GM12878 (cell line): Measurements from ENCODE around the gene SMG6. TPM values are rescaled to one million over a fixed set of nuclear protein-coding genes. Genes with fewer than 3 reads are reported as not detected.

Experiments used
- ATAC-seq: fragments of 200-7000 bp; cut with Tn5 transposase; 3 replicates; pipeline ENCODE4 v1.9.1; 2020; ENCODE audit warnings: mild to moderate bottlenecking, moderate library complexity
- BruUV-seq: library from RNA; stranded (reverse); fragments of 400-500 nt; replicated peaks from 2 replicates; lab custom pipeline; 2021; lab: Mats Ljungman, UMichigan
- CTCF ChIA-PET: fragments of 300-600 bp; sonication (Branson Sonifier 250); formaldehyde crosslinking; extraction: SDS; loops from one replicate; lab custom pipeline; 2021; ENCODE audit warnings: inconsistent platforms; lab: Yijun Ruan, JAX
- POLR2A ChIA-PET: fragments of 350-600 bp; formaldehyde crosslinking; extraction: SDS; loops from one replicate; lab custom pipeline; 2021; ENCODE audit warnings: inconsistent platforms; lab: Charles Lee
- RAD21 ChIA-PET: fragments of 300-600 bp; sonication (Branson Sonifier 250); formaldehyde crosslinking; loops from one replicate; lab custom pipeline; 2023; ENCODE audit warnings: antibody characterized with exemption; ENCODE audit not compliant: unreplicated experiment; lab: Charles Lee
- SMC1A ChIA-PET: fragments of 300-600 bp; sonication (Branson Sonifier 250); formaldehyde crosslinking; loops from one replicate; lab custom pipeline; 2023; ENCODE audit not compliant: unreplicated experiment, uncharacterized antibody; lab: Charles Lee
- DNase-seq: peaks from one replicate; pipeline ENCODE4 v3.0.0-alpha.2; 2011; ENCODE audit warnings: low read depth, low spot score
- FAIRE-seq: peaks from 3 replicates; lab custom pipeline; 2011; peaks lifted over from hg19 to GRCh38; lab: Jason Lieb, UNC
- H2AFZ ChIP-seq: 2 replicates; pipeline ENCODE4 v1.6.0; 2011; ENCODE audit warnings: low read depth, low read length, control low read depth; ENCODE audit not compliant: control insufficient read depth
- H3K27ac ChIP-seq: 2 replicates; pipeline ENCODE4 v1.5.1; 2011; ENCODE audit warnings: control low read depth; ENCODE audit not compliant: control insufficient read depth, insufficient read depth
- H3K27me3 ChIP-seq, 2 experiments: replicated peaks in 1 of 2; 2 replicates each; pipeline versions ENCODE4 v1.6.0 to v1.6.1; 2011; ENCODE audit warnings: low read length in 1 of 2; ENCODE audit not compliant: control insufficient read depth in 2 of 2, insufficient read depth in 2 of 2
- H3K36me3 ChIP-seq, 2 experiments: 2 replicates each; pipeline ENCODE4 v1.5.1; 2011; ENCODE audit warnings: low read length in 1 of 2; ENCODE audit not compliant: control insufficient read depth in 2 of 2, insufficient read depth in 2 of 2
- H3K4me1 ChIP-seq: 2 replicates; pipeline ENCODE4 v1.6.1; 2011; ENCODE audit warnings: mild to moderate bottlenecking, low read length, moderate library complexity, mixed read lengths; ENCODE audit not compliant: control insufficient read depth, insufficient read depth
- H3K4me2 ChIP-seq: 2 replicates; pipeline ENCODE4 v1.6.0; 2011; ENCODE audit warnings: control low read depth; ENCODE audit not compliant: control insufficient read depth, insufficient read depth
- H3K4me3 ChIP-seq: fragments of 200-600 bp; sonication (generic); 2 replicates; pipeline ENCODE4 v1.5.1; 2016
- H3K79me2 ChIP-seq: 2 replicates; pipeline ENCODE4 v1.6.0; 2011; ENCODE audit warnings: low read length; ENCODE audit not compliant: control insufficient read depth, insufficient read depth
- H3K9ac ChIP-seq: 2 replicates; pipeline ENCODE4 v1.8.0; 2011; ENCODE audit warnings: low read length, control low read depth, mixed read lengths; ENCODE audit not compliant: control insufficient read depth, insufficient read depth
- H3K9me3 ChIP-seq: replicated peaks from 3 replicates; pipeline ENCODE4 v1.5.1; 2011; ENCODE audit warnings: mild to moderate bottlenecking, low read length; ENCODE audit not compliant: control insufficient read depth, insufficient read depth
- H4K20me1 ChIP-seq: 2 replicates; pipeline ENCODE4 v1.6.0; 2011; ENCODE audit not compliant: control insufficient read depth, insufficient read depth
- ATF7 ChIP-seq: fragments of 450-650 bp; IDR thresholded peaks from 2 replicates; pipeline ENCODE4 v1.6.1; 2016; ENCODE audit warnings: low read depth, mild to moderate bottlenecking
- BACH1 ChIP-seq: fragments of 450-650 bp; IDR thresholded peaks from 2 replicates; pipeline ENCODE4 v1.6.1; 2017; ENCODE audit warnings: mild to moderate bottlenecking, borderline replicate concordance
- CBFB ChIP-seq: IDR thresholded peaks from 2 replicates; pipeline ENCODE4 v1.6.1; 2016; ENCODE audit warnings: antibody characterized with exemption, low read depth
- CEBPB ChIP-seq, 2 experiments: fragments of 150-350 bp in 1 of 2; IDR thresholded peaks; 2 replicates each; pipeline ENCODE4 v1.6.1; 2012 to 2014; ENCODE audit warnings: low read depth in 2 of 2, low read length in 2 of 2, borderline replicate concordance in 1 of 2, inconsistent platforms in 1 of 2
- HDAC6 ChIP-seq: fragments of 200-600 bp; sonication (generic); IDR thresholded peaks from one replicate; pipeline ENCODE4 v1.8.0; 2017; ENCODE audit warnings: antibody characterized with exemption; ENCODE audit not compliant: unreplicated experiment
- HDGF ChIP-seq: fragments of 450-650 bp; IDR thresholded peaks from 2 replicates; pipeline ENCODE4 v1.6.1; 2016; ENCODE audit warnings: antibody characterized with exemption
- MEF2A ChIP-seq: IDR thresholded peaks from 2 replicates; pipeline ENCODE4 v1.6.1; 2011; ENCODE audit warnings: low read depth, mild to moderate bottlenecking, low read length, moderate library complexity; ENCODE audit not compliant: insufficient read depth
- MEF2B ChIP-seq: fragments of 450-650 bp; IDR thresholded peaks from 2 replicates; pipeline ENCODE4 v1.6.1; 2018; ENCODE audit warnings: mild to moderate bottlenecking, moderate library complexity; ENCODE audit not compliant: partially characterized antibody, poor library complexity, severe bottlenecking
- NFXL1 ChIP-seq: fragments of 450-650 bp; IDR thresholded peaks from 2 replicates; pipeline ENCODE4 v1.6.1; 2017; ENCODE audit warnings: antibody characterized with exemption, mild to moderate bottlenecking, borderline replicate concordance
- NFYA ChIP-seq: IDR thresholded peaks from 2 replicates; pipeline ENCODE4 v1.6.1; 2011; ENCODE audit warnings: low read depth, mild to moderate bottlenecking, low read length, improper control_type of control experiment, borderline replicate concordance
- NR2F1 ChIP-seq: fragments of 450-650 bp; conservative IDR thresholded peaks from 2 replicates; pipeline ENCODE4 v1.6.1; 2017; ENCODE audit warnings: mild to moderate bottlenecking
- PKNOX1 ChIP-seq: fragments of 450-650 bp; IDR thresholded peaks from 2 replicates; pipeline ENCODE4 v1.6.1; 2016; ENCODE audit warnings: mild to moderate bottlenecking
- POLR2A ChIP-seq: IDR thresholded peaks from 2 replicates; pipeline ENCODE4 v1.6.1; 2011; ENCODE audit warnings: low read depth, mild to moderate bottlenecking, low read length
- POLR2AphosphoS2 ChIP-seq: IDR thresholded peaks from 2 replicates; pipeline ENCODE4 v1.6.1; 2011; ENCODE audit warnings: low read depth, mild to moderate bottlenecking, low read length, improper control_type of control experiment, moderate library complexity
- POLR2AphosphoS5 ChIP-seq: IDR thresholded peaks from 2 replicates; pipeline ENCODE4 v1.6.1; 2011; ENCODE audit warnings: mild to moderate bottlenecking, low read length, inconsistent platforms
- SIX5 ChIP-seq: IDR thresholded peaks from 2 replicates; pipeline ENCODE4 v1.6.1; 2011; ENCODE audit warnings: mild to moderate bottlenecking, low read depth, low read length, moderate library complexity; ENCODE audit not compliant: severe bottlenecking
- SMAD5 ChIP-seq: IDR thresholded peaks from 2 replicates; pipeline ENCODE4 v1.6.1; 2016; ENCODE audit warnings: antibody characterized with exemption, low read depth
- SMARCA5 ChIP-seq: fragments of 450-650 bp; IDR thresholded peaks from 2 replicates; pipeline ENCODE4 v1.6.1; 2017; ENCODE audit warnings: mild to moderate bottlenecking
- SP1 ChIP-seq: IDR thresholded peaks from one replicate; pipeline ENCODE4 v1.6.1; 2011; ENCODE audit warnings: low read depth, low read length
- TAF1 ChIP-seq: IDR thresholded peaks from 2 replicates; pipeline ENCODE4 v1.6.1; 2011; ENCODE audit warnings: mild to moderate bottlenecking, low read depth, low read length, borderline replicate concordance
- YY1 ChIP-seq: IDR thresholded peaks from 2 replicates; pipeline ENCODE4 v1.6.1; 2011; ENCODE audit warnings: low read depth, mild to moderate bottlenecking, low read length
- ZBED1 ChIP-seq: IDR thresholded peaks from 2 replicates; pipeline ENCODE4 v1.6.1; 2016; ENCODE audit warnings: borderline replicate concordance
- ZNF24 ChIP-seq: fragments of 450-650 bp; IDR thresholded peaks from 2 replicates; pipeline ENCODE4 v1.6.1; 2017; ENCODE audit warnings: antibody characterized with exemption, mild to moderate bottlenecking
- ZSCAN29 ChIP-seq: fragments of 450-650 bp; IDR thresholded peaks from 2 replicates; pipeline ENCODE4 v1.6.1; 2017; ENCODE audit warnings: mild to moderate bottlenecking, moderate library complexity
- WGBS: methylation state at CpG from one replicate; pipeline ENCODE4 v1.1.6; 2016; ENCODE audit warnings: low lambda C conversion rate; ENCODE audit not compliant: insufficient replicate concordance, insufficient coverage; ENCODE audit errors: missing lambda C conversion rate; 5-methylcytosine and 5-hydroxymethylcytosine counted together
- in situ Hi-C: fragments of 300-500 bp; cut with MboI; formaldehyde crosslinking; loops from 9 replicates; pipeline ENCODE4 v1.14.3; 2018; ENCODE audit warnings: mixed read lengths
- intact Hi-C: fragments of 100-400 bp; cut with micrococcal nuclease; formaldehyde crosslinking; loops from one replicate; pipeline ENCODE4 v1.14.2; 2022; ENCODE audit not compliant: unreplicated experiment
- polyA plus RNA-seq, 11 experiments: library from polyadenylated mRNA; depleted of rRNA in 4 of 11; unstranded in 6 of 11; stranded (reverse) in 5 of 11; fragments of >200 nt; fragmentation: Nextera tagmentation in 4 of 11; fragmentation: Illumina TruSeq in 1 of 11; extraction: Ambion mirVana in 4 of 11; extraction: Trizol in 1 of 11; gene quantifications; 1 replicate in 1 of 11; 2 replicates in 10 of 11; pipeline versions ENCODE4 v1.2.1 to v1.2.3, GENCODE V29; 2011 to 2016; ENCODE audit warnings: inconsistent platforms in 2 of 11, missing spikeins in 2 of 11, low read depth in 1 of 11
- total RNA-seq, 4 experiments: library from RNA; depleted of rRNA in 3 of 4; stranded (reverse); fragments of >200 nt in 3 of 4; fragmentation: Illumina TruSeq in 1 of 4; extraction: Trizol in 1 of 4; gene quantifications; 2 replicates each; pipeline versions ENCODE4 v1.2.1 to v1.2.3, GENCODE V29; 2013 to 2021

The SMG6 gene
- total and polyA plus RNA-seq, 10 of the 15 experiments (the other 5 are each of a cell fraction or from before 2014, with no cell fraction given): 0.58 to 28.7 (median 15.7) TPM

GRCh38 chr17:2060681-2061440 is 242.7 kb downstream of the SMG6 start (continued):
- TF ChIP-seq CBFB (0 out of 2 replicates have a peak, but pooled peaks have one; percentile 53), ZBED1 (no peak; the same call in 1 of the 2 replicates), BACH1 (0 out of 2 replicates have a peak, but pooled peaks have one; percentile 36), POLR2AphosphoS2 (0 out of 2 replicates have a peak, but pooled peaks have one; percentile 47)

- Histone ChIP-seq H2AFZ (no peak overlapping the region), H3K79me2 (peaks cover 49% of the 10 kb centered on the region), H3K9me3 (no peaks in the 10 kb centered on the region; the same call in 2 of the 3 replicates), H3K27me3 (no peaks in the 10 kb centered on the region), H3K36me3 (peaks cover 17 to 27% of the 10 kb centered on the region in 2 experiments), H3K4me3 (peak overlapping the region; percentile 95; the same call in 1 of the 2 replicates), H3K4me1 (peaks cover 45% of the 10 kb centered on the region), H4K20me1 (no peaks in the 10 kb centered on the region), H3K9ac (peak overlapping the region; percentile 80), H3K4me2 (peak overlapping the region; percentile 81; the same call in 1 of the 2 replicates), H3K27ac (peak overlapping the region; percentile 84; the same call in 1 of the 2 replicates)
- RAD21 ChIA-PET: interaction anchor here (1.1 to 8.4 kb wide), 4 partner anchors 9 to 185 kb away, joined by 4 to 271 read pairs (median 82); no protein-coding TSS in a partner anchor
- POLR2A ChIA-PET: interaction anchor here (0.9 to 2.2 kb wide), 3 partner anchors 9 to 185 kb away, joined by 4 to 7 read pairs (median 4); no protein-coding TSS in a partner anchor
- CTCF ChIA-PET: interaction anchor here (0.5 to 8.4 kb wide), 9 partner anchors 9 to 242 kb away, joined by 3 to 265 read pairs (median 26); no protein-coding TSS in a partner anchor
- intact Hi-C loops: no loop called here
- SMC1A ChIA-PET: interaction anchor here (0.9 to 8.6 kb wide), 9 partner anchors 9 to 193 kb away, joined by 3 to 141 read pairs (median 11); no protein-coding TSS in a partner anchor
- WGBS: 85% methylated on average over 5 of the region's 6 CpGs
- BruUV-seq: no TSS peak
- in situ Hi-C loops: loop anchor here (10.0 kb wide), 1 partner anchor 184 kb away; no protein-coding TSS in a partner anchor
- FAIRE-seq: no peak
- no peak for DNase-seq
- ATAC-seq: no peak
- TF ChIP-seq YY1: no peak
- TF ChIP-seq HDGF: peak; percentile 16; the same call in 1 of the 2 replicates
- TF ChIP-seq SIX5: no peak
- TF ChIP-seq NR2F1: no peak
- TF ChIP-seq POLR2AphosphoS2: 0 out of 2 replicates have a peak, but pooled peaks have one; percentile 29
- TF ChIP-seq PKNOX1: no peak
- TF ChIP-seq NFXL1: no peak
- no peak for TF ChIP-seq TAF1
- TF ChIP-seq NFYA: no peak
- TF ChIP-seq POLR2A: peak; percentile 60; the same call in 1 of the 2 replicates
- TF ChIP-seq ZNF24: no peak
- TF ChIP-seq SP1: no peak
- no peak for TF ChIP-seq CEBPB (IDR thresholded peaks at IDR 0.05; ENCODE audit: borderline replicate concordance in 1 of 2, low read depth in 2 of 2, low read length in 2 of 2)
- no peak for TF ChIP-seq POLR2AphosphoS5
- no peak for TF ChIP-seq HDAC6
- no peak for TF ChIP-seq MEF2B
- no peak for TF ChIP-seq ATF7
- TF ChIP-seq MEF2A: no peak
- no peak; the same call in 1 of the 2 replicates for TF ChIP-seq ZBED1
- no peak for TF ChIP-seq SMARCA5
- 0 out of 2 replicates have a peak, but pooled peaks have one; percentile 7 for TF ChIP-seq SMAD5
- TF ChIP-seq ZSCAN29: no peak
These were observed 243.3 kb downstream of the SMG6 start for GRCh38 chr17:2060385-2060658.
